Measurements from ENCODE around the gene TMEM131L.

DNA sequence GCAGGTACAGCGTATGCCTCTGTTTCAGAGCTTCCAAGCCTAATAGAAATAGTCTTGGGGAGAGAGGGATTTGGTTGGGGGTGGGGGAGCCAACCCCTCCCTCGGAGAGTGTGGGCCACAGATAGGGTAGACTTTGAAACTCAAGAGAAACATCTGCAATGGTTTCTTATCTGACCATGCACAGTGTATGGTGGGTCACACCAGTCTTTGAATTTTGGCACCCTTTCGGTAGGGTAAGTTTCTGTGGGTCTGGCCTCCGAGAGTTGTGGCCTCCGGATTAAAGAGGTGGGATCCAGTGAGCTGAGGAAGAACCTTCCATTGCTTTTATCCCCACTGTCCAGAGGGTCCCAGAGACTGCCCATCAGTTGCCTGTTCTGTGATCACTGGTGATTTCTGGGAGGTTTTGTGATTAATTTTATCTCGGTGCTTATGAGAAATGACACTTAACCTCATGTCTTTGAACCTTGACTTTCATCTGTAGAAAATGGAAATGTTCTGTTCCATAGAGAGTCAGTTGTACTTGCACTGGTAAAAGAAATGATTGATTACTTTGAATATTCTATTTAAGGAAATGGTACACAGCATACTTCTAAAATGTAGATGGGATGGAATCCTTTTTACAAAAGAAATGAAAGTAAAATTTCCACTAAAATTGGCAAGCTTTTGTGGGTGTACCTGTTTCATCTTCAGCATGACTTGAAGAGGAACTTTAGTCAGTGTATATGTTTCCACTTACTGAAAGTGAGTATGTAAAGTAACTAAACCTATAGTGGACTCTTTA lies 62.7 kb downstream of the TMEM131L start:
- TF ChIP-seq, protein P1, sequence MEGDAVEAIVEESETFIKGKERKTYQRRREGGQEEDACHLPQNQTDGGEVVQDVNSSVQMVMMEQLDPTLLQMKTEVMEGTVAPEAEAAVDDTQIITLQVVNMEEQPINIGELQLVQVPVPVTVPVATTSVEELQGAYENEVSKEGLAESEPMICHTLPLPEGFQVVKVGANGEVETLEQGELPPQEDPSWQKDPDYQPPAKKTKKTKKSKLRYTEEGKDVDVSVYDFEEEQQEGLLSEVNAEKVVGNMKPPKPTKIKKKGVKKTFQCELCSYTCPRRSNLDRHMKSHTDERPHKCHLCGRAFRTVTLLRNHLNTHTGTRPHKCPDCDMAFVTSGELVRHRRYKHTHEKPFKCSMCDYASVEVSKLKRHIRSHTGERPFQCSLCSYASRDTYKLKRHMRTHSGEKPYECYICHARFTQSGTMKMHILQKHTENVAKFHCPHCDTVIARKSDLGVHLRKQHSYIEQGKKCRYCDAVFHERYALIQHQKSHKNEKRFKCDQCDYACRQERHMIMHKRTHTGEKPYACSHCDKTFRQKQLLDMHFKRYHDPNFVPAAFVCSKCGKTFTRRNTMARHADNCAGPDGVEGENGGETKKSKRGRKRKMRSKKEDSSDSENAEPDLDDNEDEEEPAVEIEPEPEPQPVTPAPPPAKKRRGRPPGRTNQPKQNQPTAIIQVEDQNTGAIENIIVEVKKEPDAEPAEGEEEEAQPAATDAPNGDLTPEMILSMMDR (IDR thresholded peaks at IDR 0.05; ENCODE audit: insufficient read depth, low read depth, low read length): no peak
- no peak for TF ChIP-seq EZH2 (IDR thresholded peaks at IDR 0.05; ENCODE audit: insufficient read depth, low read length)

Data from astrocyte (in vitro differentiated cells and primary cell).